ENCODE measurements around the gene PACRG. TPM values are rescaled to one million over a fixed set of nuclear protein-coding genes. Genes with fewer than 3 reads are reported as not detected.

The PACRG gene
- polyA plus RNA-seq, 2 of the 4 experiments (the other 2 are of a cell fraction): 0.14 to 0.30 TPM

DNA sequence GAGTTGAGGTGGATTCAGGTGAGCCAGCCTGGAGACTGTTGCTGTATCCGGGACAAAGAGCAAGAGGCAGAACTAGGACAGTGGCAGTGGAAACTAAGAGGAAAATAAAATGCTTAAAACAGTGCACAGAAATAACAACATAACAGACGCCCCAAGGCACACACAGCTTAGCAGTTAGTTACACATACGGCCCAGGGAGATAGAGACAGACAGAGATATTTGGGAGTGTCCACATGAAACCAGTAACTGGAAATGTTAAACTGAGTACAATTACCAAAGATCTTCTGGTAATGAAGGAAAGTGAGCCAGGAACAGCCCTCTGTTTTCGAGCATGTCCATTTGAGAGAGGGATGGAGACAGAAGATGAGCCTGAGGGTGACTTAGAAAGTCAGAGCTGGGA is 449.2 kb downstream of the PACRG start:
- CTCF ChIA-PET: interaction anchor here (0.7 kb wide), 1 partner anchor 14 kb away, joined by 3 read pairs; no protein-coding TSS in a partner anchor
- WGBS (ENCODE audit: missing lambda C conversion rate): 74% methylated on average over 4 of the region's 4 CpGs
- Histone ChIP-seq H3K4me3 (no peak overlapping the region), H3K27ac (no peak overlapping the region), H3K4me2 (no peak overlapping the region), H3K4me1 (peaks cover 9% of the 10 kb centered on the region; the same call in 2 of the 3 replicates), H3K9me3 (no peaks in the 10 kb centered on the region)
- no peak for TF ChIP-seq NPAS2 (CRISPR knock-in tag; IDR thresholded peaks at IDR 0.05; ENCODE audit: borderline replicate concordance)
- no peak for TF ChIP-seq REST (IDR thresholded peaks at IDR 0.05)
- TF ChIP-seq POLR2AphosphoS2 (conservative IDR thresholded peaks at IDR 0.05; ENCODE audit: low read length): no peak
- no peak for TF ChIP-seq CEBPB (IDR thresholded peaks at IDR 0.05)
- TF ChIP-seq JUNB (IDR thresholded peaks at IDR 0.05): no peak
- TF ChIP-seq RCOR1 (IDR thresholded peaks at IDR 0.05; ENCODE audit: low read depth, low read length): no peak
- no peak for TF ChIP-seq CHD2 (IDR thresholded peaks at IDR 0.05; ENCODE audit: low read length, partially characterized antibody)
- no peak for TF ChIP-seq RNF2 (IDR thresholded peaks at IDR 0.05; ENCODE audit: borderline replicate concordance, low read depth)
- TF ChIP-seq SMC3 (IDR thresholded peaks at IDR 0.05): no peak
- no peak for TF ChIP-seq RARB (CRISPR knock-in tag; IDR thresholded peaks at IDR 0.05)
- no peak for TF ChIP-seq KDM5A (IDR thresholded peaks at IDR 0.05)
- no peak for TF ChIP-seq SREBF2 (IDR thresholded peaks at IDR 0.05)
- TF ChIP-seq HES2 (IDR thresholded peaks at IDR 0.05): no peak
- no peak for TF ChIP-seq POLR2A (IDR thresholded peaks at IDR 0.05; ENCODE audit: low read length)
- TF ChIP-seq RAD21 (conservative IDR thresholded peaks at IDR 0.05 in 1 of 2, IDR thresholded peaks at IDR 0.05 in 1 of 2): no peak
- no peak for TF ChIP-seq HOXB13 (CRISPR knock-in tag; IDR thresholded peaks at IDR 0.05; ENCODE audit: low read depth)
- TF ChIP-seq MYC (IDR thresholded peaks at IDR 0.05; ENCODE audit: borderline replicate concordance, low read length): no peak
- TF ChIP-seq EP300 (IDR thresholded peaks at IDR 0.05): no peak
- no peak for TF ChIP-seq CHD4 (IDR thresholded peaks at IDR 0.05; ENCODE audit: borderline replicate concordance)
- no peak for TF ChIP-seq PBX3 (IDR thresholded peaks at IDR 0.05)
- POLR2A ChIA-PET: no interaction called here
- DNase-seq (ENCODE audit: low read depth in 1 of 2, low spot score in 1 of 2) (no peak), ATAC-seq (no peak), FAIRE-seq (no peak)

DNA sequence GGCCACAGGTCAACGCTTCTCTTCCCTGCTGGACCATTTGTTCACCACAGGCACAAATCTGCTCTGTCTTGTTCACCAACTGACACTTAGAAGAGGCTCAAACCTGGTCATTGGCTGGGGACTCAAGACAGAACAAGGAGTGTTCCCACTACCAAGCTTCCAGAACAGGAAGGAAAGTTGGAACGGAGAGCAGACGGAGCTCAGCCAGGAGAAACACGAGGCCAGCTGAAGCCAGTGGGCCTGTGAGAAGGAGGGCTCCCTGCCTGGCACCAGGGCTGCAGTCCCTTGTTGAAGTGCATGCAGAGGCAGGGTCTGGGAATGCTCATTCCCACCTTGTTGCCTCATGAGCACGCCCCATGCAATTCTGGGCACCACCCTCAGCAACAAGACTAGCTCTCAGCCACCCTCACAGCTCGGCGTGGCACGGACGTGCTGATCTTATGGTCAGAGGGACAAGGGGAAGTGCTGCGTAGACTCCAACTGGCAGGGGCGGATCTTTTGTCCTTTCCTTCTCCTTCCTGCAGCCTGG is 450.2 kb downstream of the PACRG start:
- Histone ChIP-seq H3K9me3 (no peaks in the 10 kb centered on the region), H3K4me2 (no peak overlapping the region), H3K4me1 (peaks cover 9% of the 10 kb centered on the region; the same call in 2 of the 3 replicates), H3K4me3 (no peak overlapping the region), H3K27ac (no peak overlapping the region)
- POLR2A ChIA-PET: no interaction called here
- CTCF ChIA-PET: no interaction called here
- FAIRE-seq (no peak), DNase-seq (ENCODE audit: low read depth in 1 of 2, low spot score in 1 of 2) (no peak), ATAC-seq (no peak)
- TF ChIP-seq, protein P1, sequence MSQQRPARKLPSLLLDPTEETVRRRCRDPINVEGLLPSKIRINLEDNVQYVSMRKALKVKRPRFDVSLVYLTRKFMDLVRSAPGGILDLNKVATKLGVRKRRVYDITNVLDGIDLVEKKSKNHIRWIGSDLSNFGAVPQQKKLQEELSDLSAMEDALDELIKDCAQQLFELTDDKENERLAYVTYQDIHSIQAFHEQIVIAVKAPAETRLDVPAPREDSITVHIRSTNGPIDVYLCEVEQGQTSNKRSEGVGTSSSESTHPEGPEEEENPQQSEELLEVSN (IDR thresholded peaks at IDR 0.05; ENCODE audit: borderline replicate concordance, low read depth): no peak
- TF ChIP-seq, protein P2, sequence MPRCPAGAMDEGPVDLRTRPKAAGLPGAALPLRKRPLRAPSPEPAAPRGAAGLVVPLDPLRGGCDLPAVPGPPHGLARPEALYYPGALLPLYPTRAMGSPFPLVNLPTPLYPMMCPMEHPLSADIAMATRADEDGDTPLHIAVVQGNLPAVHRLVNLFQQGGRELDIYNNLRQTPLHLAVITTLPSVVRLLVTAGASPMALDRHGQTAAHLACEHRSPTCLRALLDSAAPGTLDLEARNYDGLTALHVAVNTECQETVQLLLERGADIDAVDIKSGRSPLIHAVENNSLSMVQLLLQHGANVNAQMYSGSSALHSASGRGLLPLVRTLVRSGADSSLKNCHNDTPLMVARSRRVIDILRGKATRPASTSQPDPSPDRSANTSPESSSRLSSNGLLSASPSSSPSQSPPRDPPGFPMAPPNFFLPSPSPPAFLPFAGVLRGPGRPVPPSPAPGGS (IDR thresholded peaks at IDR 0.05): no peak
- TF ChIP-seq PHF8 (IDR thresholded peaks at IDR 0.05; ENCODE audit: borderline replicate concordance, low read depth) (no peak), ESRRA (IDR thresholded peaks at IDR 0.05; ENCODE audit: borderline replicate concordance, low read length) (no peak), EP300 (IDR thresholded peaks at IDR 0.05) (no peak), RCOR1 (IDR thresholded peaks at IDR 0.05; ENCODE audit: low read depth, low read length) (no peak), KDM1A (IDR thresholded peaks at IDR 0.05; ENCODE audit: low read depth) (no peak), ATOH8 (CRISPR knock-in tag; IDR thresholded peaks at IDR 0.05; ENCODE audit: low read depth) (no peak), RNF2 (IDR thresholded peaks at IDR 0.05; ENCODE audit: borderline replicate concordance, low read depth) (no peak), CHD2 (IDR thresholded peaks at IDR 0.05; ENCODE audit: low read length, partially characterized antibody) (no peak), ZFP36 (IDR thresholded peaks at IDR 0.05; ENCODE audit: borderline replicate concordance, partially characterized antibody) (no peak)
- 86% methylated on average over 11 of the region's 11 CpGs for WGBS (ENCODE audit: missing lambda C conversion rate)
